Measurements from ENCODE around the gene CLSTN3.

The CLSTN3 gene

GRCh38 chr12:7125632-7126227, 4.4 kb upstream of the CLSTN3 start:
- no peak for DNase-seq (ENCODE audit: low read depth, low spot score)

- DNase-seq (ENCODE audit: low read depth, low spot score) = no peak
Observed at GRCh38 chr12:7127916-7128626, 2.1 kb upstream of the CLSTN3 start.

GRCh38 chr12:7128681-7129286, 1.4 kb upstream of the CLSTN3 start, which contains the start of gene RBP5:
TSS of gene RBP5 (minus strand) at chr12:7128889. CDS start at chr12:7128775, 114 bp downstream.
- DNase-seq (ENCODE audit: low read depth, low spot score) = no peak

- no peak for DNase-seq (ENCODE audit: low read depth, low spot score)
Observed at GRCh38 chr12:7129287-7129871, 792 bp upstream of the CLSTN3 start.

- DNase-seq (ENCODE audit: low read depth, low spot score) = no peak
Observed at GRCh38 chr12:7130701-7131501, 730 bp downstream of the CLSTN3 start.

GRCh38 chr12:7131502-7131866, 1.3 kb downstream of the CLSTN3 start:
- DNase-seq (ENCODE audit: low read depth, low spot score) = no peak

GRCh38 chr12:7134396-7135166, 4.4 kb downstream of the CLSTN3 start:
- DNase-seq (ENCODE audit: low read depth, low spot score) = no peak

- no peak for DNase-seq (ENCODE audit: low read depth, low spot score)
Observed at GRCh38 chr12:7136071-7136470, 5.9 kb downstream of the CLSTN3 start.

- no peak for DNase-seq (ENCODE audit: low read depth, low spot score)
Observed at GRCh38 chr12:7136676-7137075, 6.5 kb downstream of the CLSTN3 start.

- no peak for DNase-seq (ENCODE audit: low read depth, low spot score)
Observed at GRCh38 chr12:7137908-7138307, 7.7 kb downstream of the CLSTN3 start.

- DNase-seq (ENCODE audit: low read depth, low spot score) = no peak
Observed at GRCh38 chr12:7139200-7139599, 9.0 kb downstream of the CLSTN3 start.

GRCh38 chr12:7141351-7142005, 11.3 kb downstream of the CLSTN3 start:
- no peak for DNase-seq (ENCODE audit: low read depth, low spot score)

GRCh38 chr12:7142056-7142644, 12.0 kb downstream of the CLSTN3 start:
- DNase-seq (ENCODE audit: low read depth, low spot score) = no peak

GRCh38 chr12:7142809-7143465, 12.8 kb downstream of the CLSTN3 start:
- no peak for DNase-seq (ENCODE audit: low read depth, low spot score)

GRCh38 chr12:7143564-7143963, 13.4 kb downstream of the CLSTN3 start:
- DNase-seq (ENCODE audit: low read depth, low spot score) = no peak

GRCh38 chr12:7144414-7145120, 14.4 kb downstream of the CLSTN3 start:
- no peak for DNase-seq (ENCODE audit: low read depth, low spot score)

- no peak for DNase-seq (ENCODE audit: low read depth, low spot score)
Observed at GRCh38 chr12:7145671-7146070, 15.5 kb downstream of the CLSTN3 start.

GRCh38 chr12:7146228-7146627, 16.1 kb downstream of the CLSTN3 start:
- no peak for DNase-seq (ENCODE audit: low read depth, low spot score)

- no peak for DNase-seq (ENCODE audit: low read depth, low spot score)
Observed at GRCh38 chr12:7146906-7147305, 16.7 kb downstream of the CLSTN3 start.
